Upper lobe of left lung (tissue), 4 donors: ENCODE data around the gene REN.

ENCODE experiments used
- POLR2A ChIP-seq, 4 donors: fragments of 450-650 bp; IDR thresholded peaks; one replicate each; pipeline ENCODE4 v1.5.1; 2016 to 2017; ENCODE audit warnings: antibody characterized with exemption in 4 of 4, mild to moderate bottlenecking in 2 of 4
- POLR2AphosphoS5 ChIP-seq, 2 donors: sonication (generic); formaldehyde crosslinking; IDR thresholded peaks; one replicate each; pipeline ENCODE4 v1.5.1; 2017; ENCODE audit warnings: antibody characterized with exemption in 2 of 2
- TF ChIP-seq, protein P1 (sequence below), 6 experiments: fragments of 450-650 bp in 4 of 6; fragments of 200-600 bp in 2 of 6; sonication (generic) in 2 of 6; IDR thresholded peaks; one replicate each; pipeline ENCODE4 v1.5.1; 2016 to 2019; ENCODE audit warnings: antibody characterized with exemption in 6 of 6

- TF ChIP-seq POLR2A (IDR thresholded peaks at IDR 0.05), result no peak
- TF ChIP-seq, protein P1, sequence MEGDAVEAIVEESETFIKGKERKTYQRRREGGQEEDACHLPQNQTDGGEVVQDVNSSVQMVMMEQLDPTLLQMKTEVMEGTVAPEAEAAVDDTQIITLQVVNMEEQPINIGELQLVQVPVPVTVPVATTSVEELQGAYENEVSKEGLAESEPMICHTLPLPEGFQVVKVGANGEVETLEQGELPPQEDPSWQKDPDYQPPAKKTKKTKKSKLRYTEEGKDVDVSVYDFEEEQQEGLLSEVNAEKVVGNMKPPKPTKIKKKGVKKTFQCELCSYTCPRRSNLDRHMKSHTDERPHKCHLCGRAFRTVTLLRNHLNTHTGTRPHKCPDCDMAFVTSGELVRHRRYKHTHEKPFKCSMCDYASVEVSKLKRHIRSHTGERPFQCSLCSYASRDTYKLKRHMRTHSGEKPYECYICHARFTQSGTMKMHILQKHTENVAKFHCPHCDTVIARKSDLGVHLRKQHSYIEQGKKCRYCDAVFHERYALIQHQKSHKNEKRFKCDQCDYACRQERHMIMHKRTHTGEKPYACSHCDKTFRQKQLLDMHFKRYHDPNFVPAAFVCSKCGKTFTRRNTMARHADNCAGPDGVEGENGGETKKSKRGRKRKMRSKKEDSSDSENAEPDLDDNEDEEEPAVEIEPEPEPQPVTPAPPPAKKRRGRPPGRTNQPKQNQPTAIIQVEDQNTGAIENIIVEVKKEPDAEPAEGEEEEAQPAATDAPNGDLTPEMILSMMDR (IDR thresholded peaks at IDR 0.05), result no peak
- TF ChIP-seq POLR2AphosphoS5 (IDR thresholded peaks at IDR 0.05), result no peak
Measured at GRCh38 chr1:204190212-204191211, 24.4 kb upstream of the REN start.
